IMR-90 (cell line): ENCODE data around the gene TMEM61. TPM values are rescaled to one million over a fixed set of nuclear protein-coding genes. Genes with fewer than 3 reads are reported as not detected.

ENCODE experiments used
- ATAC-seq: fragments of 200-7000 bp; cut with Tn5 transposase; 2 replicates; pipeline ENCODE4 v1.9.1; 2020; ENCODE audit warnings: low read depth, mild to moderate bottlenecking, moderate library complexity
- BruUV-seq: library from RNA; stranded (reverse); fragments of 400-500 nt; replicated peaks from 2 replicates; lab custom pipeline; 2021; lab: Mats Ljungman, UMichigan
- CTCF ChIA-PET: fragments of 300-600 bp; formaldehyde crosslinking; extraction: SDS; loops from one replicate; lab custom pipeline; 2021; ENCODE audit warnings: antibody characterized with exemption; lab: Yijun Ruan, JAX
- POLR2A ChIA-PET: fragments of 300-600 bp; sonication (Branson Sonifier 250); formaldehyde crosslinking; loops from one replicate; lab custom pipeline; 2022; ENCODE audit warnings: antibody characterized with exemption; ENCODE audit not compliant: unreplicated experiment; lab: Charles Lee
- DNase-seq: peaks from one replicate; pipeline ENCODE4 v3.0.0; 2013
- H2AFZ ChIP-seq: replicated peaks from 2 replicates; pipeline ENCODE3; 2013; ENCODE audit warnings: low read length, mild to moderate bottlenecking; ENCODE audit not compliant: poor library complexity
- H2AK5ac ChIP-seq: 2 replicates; pipeline ENCODE4 v1.6.1; 2013; ENCODE audit warnings: low read depth, low read length, inconsistent platforms
- H2AK9ac ChIP-seq: replicated peaks from 2 replicates; pipeline ENCODE3; 2013; ENCODE audit warnings: mild to moderate bottlenecking, low read depth, low read length, moderate library complexity; ENCODE audit not compliant: poor library complexity
- H2BK120ac ChIP-seq: 2 replicates; pipeline ENCODE4 v1.6.1; 2013; ENCODE audit warnings: low read depth, low read length, inconsistent platforms
- H2BK15ac ChIP-seq: 3 replicates; pipeline ENCODE4 v1.6.1; 2013; ENCODE audit warnings: low read depth, low read length, inconsistent platforms
- H2BK20ac ChIP-seq: 2 replicates; pipeline ENCODE4 v1.6.1; 2013; ENCODE audit warnings: low read depth, mild to moderate bottlenecking, inconsistent platforms, low read length, moderate library complexity
- H2BK5ac ChIP-seq: 2 replicates; pipeline ENCODE4 v1.6.1; 2013; ENCODE audit warnings: mild to moderate bottlenecking, low read depth, low read length, inconsistent platforms; ENCODE audit not compliant: poor library complexity, severe bottlenecking
- H3K14ac ChIP-seq: replicated peaks from 2 replicates; pipeline ENCODE4 v1.6.1; 2013; ENCODE audit warnings: low read depth, low read length, inconsistent platforms
- H3K18ac ChIP-seq: 2 replicates; pipeline ENCODE4 v1.6.1; 2013; ENCODE audit warnings: low read depth, low read length, control low read depth
- H3K23ac ChIP-seq: 2 replicates; pipeline ENCODE4 v1.6.1; 2013; ENCODE audit warnings: low read depth, low read length, inconsistent platforms
- H3K27ac ChIP-seq: 2 replicates; pipeline ENCODE4 v1.5.1; 2013; ENCODE audit warnings: mild to moderate bottlenecking, control low read depth, low read length; ENCODE audit not compliant: insufficient read depth
- H3K27me3 ChIP-seq: 2 replicates; pipeline ENCODE4 v1.6.1; 2013; ENCODE audit warnings: low read length; ENCODE audit not compliant: control insufficient read depth, insufficient read depth
- H3K36me3 ChIP-seq: 2 replicates; pipeline ENCODE4 v1.6.1; 2013; ENCODE audit warnings: low read length, mixed read lengths; ENCODE audit not compliant: control insufficient read depth, insufficient read depth
- H3K4ac ChIP-seq: 2 replicates; pipeline ENCODE4 v1.6.1; 2013; ENCODE audit warnings: low read depth, low read length, inconsistent platforms
- H3K4me1 ChIP-seq: 2 replicates; pipeline ENCODE4 v1.6.1; 2013; ENCODE audit warnings: low read length, mixed read lengths; ENCODE audit not compliant: control insufficient read depth, insufficient read depth
- H3K4me2 ChIP-seq: 2 replicates; pipeline ENCODE4 v1.6.1; 2013; ENCODE audit warnings: low read depth, mild to moderate bottlenecking, control low read depth, low read length, moderate library complexity
- H3K4me3 ChIP-seq: 2 replicates; pipeline ENCODE4 v1.5.1; 2013; ENCODE audit warnings: low read depth, mild to moderate bottlenecking, control low read depth, low read length, moderate library complexity; ENCODE audit not compliant: insufficient read depth
- H3K56ac ChIP-seq: 2 replicates; pipeline ENCODE4 v1.6.1; 2013; ENCODE audit warnings: low read length, inconsistent platforms; ENCODE audit not compliant: insufficient read depth; ENCODE audit errors: extremely low read depth
- H3K79me1 ChIP-seq, 2 experiments: 2 replicates each; pipeline ENCODE4 v1.6.1; 2013; ENCODE audit warnings: low read length in 2 of 2, inconsistent platforms in 1 of 2, low read depth in 1 of 2
- H3K9ac ChIP-seq: 2 replicates; pipeline ENCODE4 v1.6.1; 2013; ENCODE audit warnings: low read depth, low read length, control low read depth
- H3K9me1 ChIP-seq: 2 replicates; pipeline ENCODE4 v1.6.1; 2013; ENCODE audit warnings: low read length, inconsistent platforms; ENCODE audit not compliant: insufficient read depth
- H3K9me3 ChIP-seq: 2 replicates; pipeline ENCODE4 v1.6.1; 2013; ENCODE audit warnings: low read length; ENCODE audit not compliant: control insufficient read depth, insufficient read depth
- H4K20me1 ChIP-seq: 2 replicates; pipeline ENCODE4 v1.6.1; 2013; ENCODE audit warnings: low read length, inconsistent platforms; ENCODE audit not compliant: insufficient read depth
- H4K5ac ChIP-seq: 2 replicates; pipeline ENCODE4 v1.6.1; 2013; ENCODE audit warnings: mild to moderate bottlenecking, low read depth, low read length, control low read depth
- H4K8ac ChIP-seq, 2 experiments: 2 replicates each; pipeline ENCODE4 v1.6.1; 2013; ENCODE audit warnings: low read depth in 2 of 2, low read length in 2 of 2, control low read depth in 1 of 2, inconsistent platforms in 1 of 2
- H4K91ac ChIP-seq: 2 replicates; pipeline ENCODE4 v1.6.1; 2013; ENCODE audit warnings: low read depth, low read length, inconsistent platforms; ENCODE audit not compliant: insufficient read depth
- CEBPB ChIP-seq: IDR thresholded peaks from 2 replicates; pipeline ENCODE4 v1.6.1; 2012; ENCODE audit warnings: low read depth, low read length, improper control_type of control experiment
- MAZ ChIP-seq: IDR thresholded peaks from 2 replicates; pipeline ENCODE4 v1.6.1; 2012; ENCODE audit warnings: low read depth, mild to moderate bottlenecking, low read length, improper control_type of control experiment, moderate library complexity, borderline replicate concordance
- NFE2L2 ChIP-seq: fragments of 150-350 bp; IDR thresholded peaks from 2 replicates; pipeline ENCODE4 v1.6.1; 2016; ENCODE audit warnings: low read depth, mild to moderate bottlenecking, low read length
- RAD21 ChIP-seq: IDR thresholded peaks from 2 replicates; pipeline ENCODE4 v1.6.1; 2012; ENCODE audit warnings: low read length, improper control_type of control experiment
- SMC3 ChIP-seq: fragments of 150-350 bp; IDR thresholded peaks from 2 replicates; pipeline ENCODE4 v1.6.1; 2016; ENCODE audit warnings: low read depth, mild to moderate bottlenecking, antibody characterized with exemption, low read length, moderate library complexity
- WGBS, 2 experiments: methylation state at CpG; one replicate each; pipeline versions ENCODE4 v1.1.5 to v1.1.7; 2013; ENCODE audit warnings: missing lambda C conversion rate in 2 of 2; ENCODE audit not compliant: insufficient read length in 1 of 2; ENCODE audit errors: extremely low coverage in 2 of 2; 5-methylcytosine and 5-hydroxymethylcytosine counted together
- dilution Hi-C: fragments of 300-500 bp; cut with HindIII; formaldehyde crosslinking; loops from one replicate; pipeline ENCODE4 v1.14.3; 2018; ENCODE audit warnings: low sequenced_read_pairs; ENCODE audit not compliant: unreplicated experiment
- in situ Hi-C: fragments of 300-500 bp; cut with MboI; formaldehyde crosslinking; loops from 3 replicates; pipeline ENCODE4 v1.14.3; 2019; ENCODE audit warnings: low sequenced_read_pairs, inconsistent platforms, mixed read lengths
- intact Hi-C: fragments of 100-400 bp; cut with micrococcal nuclease; formaldehyde crosslinking; loops from 2 replicates; pipeline ENCODE4 v1.10.0; 2022
- polyA plus RNA-seq, 3 experiments: library from polyadenylated mRNA; depleted of rRNA; stranded (reverse); fragments of >200 nt; gene quantifications; 2 replicates each; pipeline ENCODE4 v1.2.3, GENCODE V29; 2012; ENCODE audit warnings: low replicate concordance in 1 of 3
- total RNA-seq: library from RNA; depleted of rRNA; stranded (reverse); fragments of >200 nt; gene quantifications from 2 replicates; pipeline ENCODE4 v1.2.3, GENCODE V29; 2012
- TF ChIP-seq, protein P1 (sequence below): fragments of 150-350 bp; IDR thresholded peaks from 2 replicates; pipeline ENCODE4 v1.6.1; 2017; ENCODE audit warnings: mild to moderate bottlenecking, antibody characterized with exemption, low read length, low read depth
- TF ChIP-seq, protein P2 (sequence below): conservative IDR thresholded peaks from 2 replicates; pipeline ENCODE4 v1.5.1; 2012; ENCODE audit warnings: mild to moderate bottlenecking, low read depth, low read length, improper control_type of control experiment

The TMEM61 gene
- total and polyA plus RNA-seq, 2 of the 4 experiments (the other 2 are of a cell fraction) = not detected

DNA sequence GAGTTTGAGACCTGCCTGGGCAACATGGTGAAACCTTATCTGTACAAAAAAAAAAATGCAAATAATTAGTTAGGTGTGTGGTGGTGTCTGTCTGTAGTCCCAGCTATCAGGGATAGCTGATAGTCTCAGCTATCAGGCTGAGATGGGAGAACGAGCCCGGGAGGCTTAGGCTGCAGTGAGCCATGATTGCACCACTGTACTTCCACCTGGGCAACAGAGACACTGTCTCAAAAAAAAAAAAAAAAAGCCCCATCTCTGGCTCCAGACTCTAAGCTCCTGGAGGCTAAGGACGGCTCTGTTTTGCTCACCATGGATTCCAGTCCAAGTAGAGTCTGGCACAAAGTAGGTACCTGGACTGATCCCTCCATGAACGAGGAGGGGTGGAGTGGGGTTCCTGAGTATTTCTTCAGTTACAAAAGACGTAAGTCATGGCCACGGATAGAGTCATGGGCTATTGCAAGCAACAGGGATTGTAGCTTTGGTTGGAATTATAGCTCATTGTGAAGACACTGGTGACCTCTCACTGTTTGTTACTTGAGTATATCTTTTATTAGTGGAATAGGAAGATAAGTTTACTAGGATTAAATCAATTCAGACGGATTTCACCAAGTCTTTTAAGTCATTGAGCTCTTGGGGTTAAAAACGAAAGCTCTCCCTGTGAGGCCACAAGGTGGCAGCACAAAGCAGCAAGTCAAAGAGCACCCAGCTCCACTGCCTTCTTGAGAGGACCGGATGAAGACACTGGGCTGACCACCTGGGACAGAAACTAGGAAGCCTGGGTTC lies 35.6 kb upstream of the TMEM61 start:
- POLR2A ChIA-PET = interaction anchor here (0.6 kb wide), 1 partner anchor 94 kb away, joined by 4 read pairs; the partner anchor contains the start of gene PCSK9
- in situ Hi-C loops = no loop called here

More for the DNA sequence above, 35.6 kb upstream of the TMEM61 start:
- peak overlapping the region; percentile 16; the same call in 1 of the 2 replicates for H2BK120ac ChIP-seq
- no peak overlapping the region for H2AK9ac ChIP-seq
- H3K4me3 ChIP-seq = no peak overlapping the region
- 32% methylated on average over 6 of the region's 9 CpGs; no CpG with 5 or more reads in 1 of the 2 experiments for WGBS, 2 experiments
- H2BK15ac ChIP-seq = peak overlapping the region; percentile 9; the same call in 1 of the 3 replicates
- H3K79me1 ChIP-seq = no peaks in the 10 kb centered on the region
- H3K27ac ChIP-seq = no peak overlapping the region
- no peak overlapping the region for H4K5ac ChIP-seq
- no peak overlapping the region for H3K56ac ChIP-seq
- H2AFZ ChIP-seq = no peak overlapping the region
- dilution Hi-C loops (no loop called here), intact Hi-C loops (loop anchor here (1.0 to 2.0 kb wide), 2 partner anchors 78 to 332 kb away; no protein-coding TSS in a partner anchor)
- H3K9me1 ChIP-seq = 0 out of 2 replicates have a peak, but pooled peaks cover 3% of the 10 kb centered on the region
- H3K14ac ChIP-seq = no peak overlapping the region
- H4K91ac ChIP-seq = no peak overlapping the region
- CTCF ChIA-PET = interaction anchor here (0.6 to 2.5 kb wide), 15 partner anchors 13 to 335 kb away, joined by 3 to 27 read pairs (median 5); no protein-coding TSS in a partner anchor
- H3K9me3 ChIP-seq = peaks cover 4% of the 10 kb centered on the region; the same call in 1 of the 2 replicates
- no peak overlapping the region for H3K9ac ChIP-seq
- H2BK5ac ChIP-seq = no peak overlapping the region
- no peaks in the 10 kb centered on the region; the same call in 1 of the 2 replicates for H3K27me3 ChIP-seq
- no peak overlapping the region for H3K4ac ChIP-seq
- no peak overlapping the region for H2BK20ac ChIP-seq
- TF ChIP-seq MAZ (no peak), RAD21 (peak; percentile 80), CEBPB (no peak), SMC3 (peak; percentile 80), NFE2L2 (no peak)
- TF ChIP-seq, protein P1, sequence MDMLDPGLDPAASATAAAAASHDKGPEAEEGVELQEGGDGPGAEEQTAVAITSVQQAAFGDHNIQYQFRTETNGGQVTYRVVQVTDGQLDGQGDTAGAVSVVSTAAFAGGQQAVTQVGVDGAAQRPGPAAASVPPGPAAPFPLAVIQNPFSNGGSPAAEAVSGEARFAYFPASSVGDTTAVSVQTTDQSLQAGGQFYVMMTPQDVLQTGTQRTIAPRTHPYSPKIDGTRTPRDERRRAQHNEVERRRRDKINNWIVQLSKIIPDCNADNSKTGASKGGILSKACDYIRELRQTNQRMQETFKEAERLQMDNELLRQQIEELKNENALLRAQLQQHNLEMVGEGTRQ = no peak
- TF ChIP-seq, protein P2, sequence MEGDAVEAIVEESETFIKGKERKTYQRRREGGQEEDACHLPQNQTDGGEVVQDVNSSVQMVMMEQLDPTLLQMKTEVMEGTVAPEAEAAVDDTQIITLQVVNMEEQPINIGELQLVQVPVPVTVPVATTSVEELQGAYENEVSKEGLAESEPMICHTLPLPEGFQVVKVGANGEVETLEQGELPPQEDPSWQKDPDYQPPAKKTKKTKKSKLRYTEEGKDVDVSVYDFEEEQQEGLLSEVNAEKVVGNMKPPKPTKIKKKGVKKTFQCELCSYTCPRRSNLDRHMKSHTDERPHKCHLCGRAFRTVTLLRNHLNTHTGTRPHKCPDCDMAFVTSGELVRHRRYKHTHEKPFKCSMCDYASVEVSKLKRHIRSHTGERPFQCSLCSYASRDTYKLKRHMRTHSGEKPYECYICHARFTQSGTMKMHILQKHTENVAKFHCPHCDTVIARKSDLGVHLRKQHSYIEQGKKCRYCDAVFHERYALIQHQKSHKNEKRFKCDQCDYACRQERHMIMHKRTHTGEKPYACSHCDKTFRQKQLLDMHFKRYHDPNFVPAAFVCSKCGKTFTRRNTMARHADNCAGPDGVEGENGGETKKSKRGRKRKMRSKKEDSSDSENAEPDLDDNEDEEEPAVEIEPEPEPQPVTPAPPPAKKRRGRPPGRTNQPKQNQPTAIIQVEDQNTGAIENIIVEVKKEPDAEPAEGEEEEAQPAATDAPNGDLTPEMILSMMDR = peak; percentile 79
- H3K23ac ChIP-seq = 0 out of 2 replicates have a peak overlapping the region, but pooled peaks have one; percentile 28
- no peaks in the 10 kb centered on the region for H3K4me1 ChIP-seq
- H3K36me3 ChIP-seq = no peaks in the 10 kb centered on the region
- BruUV-seq = no TSS peak
- H2AK5ac ChIP-seq = no peak overlapping the region
- peak; percentile 94 for ATAC-seq
- DNase-seq = peak; percentile 85
- peak overlapping the region in 1 of 2 experiments; percentile 46; a peak in 2 of 4 replicates for H4K8ac ChIP-seq
- no peak overlapping the region for H3K4me2 ChIP-seq
- no peaks in the 10 kb centered on the region for H4K20me1 ChIP-seq
- H3K18ac ChIP-seq = no peak overlapping the region
